Mesenchymal stem cell (in vitro differentiated cells and primary cell): Measurements from ENCODE around the gene DNAJB6.
A peak's percentile ranks its signal among the peaks of the same experiment; 100 is the strongest.

Experiments
- DNase-seq: peaks from one replicate; pipeline ENCODE4 v3.0.0-alpha.2; 2013
- H2AFZ ChIP-seq: one replicate; pipeline ENCODE4 v1.6.1; 2013; ENCODE audit warnings: low read depth, mild to moderate bottlenecking, control low read depth, inconsistent platforms, low read length, moderate library complexity
- H2AK5ac ChIP-seq: 2 replicates; pipeline ENCODE4 v1.6.1; 2013; ENCODE audit warnings: low read length, moderate library complexity, mild to moderate bottlenecking, inconsistent platforms; ENCODE audit not compliant: severe bottlenecking
- H2BK120ac ChIP-seq: one replicate; pipeline ENCODE4 v1.6.1; 2013; ENCODE audit warnings: low read depth, mild to moderate bottlenecking, inconsistent platforms, low read length, moderate library complexity
- H2BK12ac ChIP-seq, 2 experiments: one replicate each; pipeline ENCODE4 v1.6.1; 2013; ENCODE audit warnings: inconsistent platforms in 2 of 2, low read length in 2 of 2, mild to moderate bottlenecking in 2 of 2, moderate library complexity in 2 of 2, control low read depth in 1 of 2
- H2BK15ac ChIP-seq: one replicate; pipeline ENCODE4 v1.6.1; 2013; ENCODE audit warnings: mild to moderate bottlenecking, low read depth, inconsistent platforms; ENCODE audit not compliant: poor library complexity, severe bottlenecking
- H2BK5ac ChIP-seq: 2 replicates; pipeline ENCODE4 v1.6.1; 2013; ENCODE audit warnings: low read depth, mild to moderate bottlenecking, low read length, control low read depth, inconsistent platforms; ENCODE audit not compliant: poor library complexity, severe bottlenecking
- H3K14ac ChIP-seq, 2 experiments: one replicate each; pipeline ENCODE4 v1.6.1; 2013; ENCODE audit warnings: inconsistent platforms in 2 of 2, low read length in 2 of 2, control low read depth in 1 of 2, mild to moderate bottlenecking in 1 of 2, moderate library complexity in 1 of 2
- H3K18ac ChIP-seq, 2 experiments: one replicate each; pipeline ENCODE4 v1.6.1; 2013; ENCODE audit warnings: inconsistent platforms in 2 of 2, low read length in 2 of 2, control low read depth in 1 of 2, low read depth in 1 of 2, mild to moderate bottlenecking in 1 of 2
- H3K23ac ChIP-seq, 2 experiments: one replicate each; pipeline ENCODE4 v1.6.1; 2013; ENCODE audit warnings: inconsistent platforms in 2 of 2, low read length in 2 of 2, mild to moderate bottlenecking in 2 of 2, moderate library complexity in 2 of 2, control low read depth in 1 of 2
- H3K27ac ChIP-seq: 2 replicates; pipeline ENCODE4 v1.5.1; 2013; ENCODE audit warnings: mild to moderate bottlenecking, moderate library complexity, low read length, control low read depth, inconsistent platforms; ENCODE audit not compliant: poor library complexity, severe bottlenecking
- H3K27me3 ChIP-seq, 2 experiments: 2 replicates each; pipeline versions ENCODE4 v1.6.1 to v1.7.0; 2013; ENCODE audit warnings: low read length in 2 of 2, mild to moderate bottlenecking in 2 of 2, moderate library complexity in 2 of 2, control low read depth in 1 of 2, inconsistent platforms in 1 of 2; ENCODE audit not compliant: control insufficient read depth in 1 of 2, insufficient read depth in 1 of 2
- H3K36me3 ChIP-seq, 2 experiments: 2 replicates each; pipeline versions ENCODE4 v1.6.1 to v1.7.0; 2013; ENCODE audit warnings: low read length in 2 of 2, control low read depth in 1 of 2, inconsistent platforms in 1 of 2, low read depth in 1 of 2, mild to moderate bottlenecking in 1 of 2; ENCODE audit not compliant: insufficient read depth in 2 of 2, control insufficient read depth in 1 of 2
- H3K4ac ChIP-seq, 2 experiments: one replicate each; pipeline ENCODE4 v1.6.1; 2013; ENCODE audit warnings: inconsistent platforms in 2 of 2, low read length in 2 of 2, mild to moderate bottlenecking in 2 of 2, moderate library complexity in 2 of 2, control low read depth in 1 of 2, low read depth in 1 of 2
- H3K4me1 ChIP-seq: 2 replicates; pipeline ENCODE4 v1.6.1; 2013; ENCODE audit warnings: low read depth, low read length, control low read depth; ENCODE audit not compliant: control insufficient read depth, insufficient read depth
- H3K4me2 ChIP-seq: 2 replicates; pipeline ENCODE4 v1.6.1; 2013; ENCODE audit warnings: low read length, mild to moderate bottlenecking, inconsistent platforms; ENCODE audit not compliant: poor library complexity, severe bottlenecking
- H3K4me3 ChIP-seq, 2 experiments: 2 replicates each; pipeline versions ENCODE4 v1.5.1 to v1.7.0; 2013; ENCODE audit warnings: low read length in 2 of 2, mild to moderate bottlenecking in 2 of 2, control low read depth in 1 of 2, low read depth in 1 of 2; ENCODE audit not compliant: insufficient read depth in 1 of 2
- H3K79me1 ChIP-seq: replicated peaks from 2 replicates; pipeline ENCODE4 v1.6.1; 2013; ENCODE audit warnings: mild to moderate bottlenecking, control low read depth, low read length, inconsistent platforms; ENCODE audit not compliant: poor library complexity, severe bottlenecking
- H3K9ac ChIP-seq: 2 replicates; pipeline ENCODE4 v1.7.0; 2013; ENCODE audit warnings: mild to moderate bottlenecking, low read length, moderate library complexity
- H3K9me3 ChIP-seq: 2 replicates; pipeline ENCODE4 v1.7.0; 2013; ENCODE audit warnings: mild to moderate bottlenecking, low read length; ENCODE audit not compliant: control insufficient read depth
- H4K8ac ChIP-seq: one replicate; pipeline ENCODE4 v1.6.1; 2013; ENCODE audit warnings: inconsistent platforms, mild to moderate bottlenecking, low read length, moderate library complexity
- H4K91ac ChIP-seq: one replicate; pipeline ENCODE4 v1.6.1; 2013; ENCODE audit warnings: mild to moderate bottlenecking, low read length, inconsistent platforms
- WGBS: methylation state at CpG from one replicate; pipeline ENCODE4 v1.1.7; 2013; ENCODE audit warnings: mixed read lengths; 5-methylcytosine and 5-hydroxymethylcytosine counted together

DNAJB6 gene

DNA sequence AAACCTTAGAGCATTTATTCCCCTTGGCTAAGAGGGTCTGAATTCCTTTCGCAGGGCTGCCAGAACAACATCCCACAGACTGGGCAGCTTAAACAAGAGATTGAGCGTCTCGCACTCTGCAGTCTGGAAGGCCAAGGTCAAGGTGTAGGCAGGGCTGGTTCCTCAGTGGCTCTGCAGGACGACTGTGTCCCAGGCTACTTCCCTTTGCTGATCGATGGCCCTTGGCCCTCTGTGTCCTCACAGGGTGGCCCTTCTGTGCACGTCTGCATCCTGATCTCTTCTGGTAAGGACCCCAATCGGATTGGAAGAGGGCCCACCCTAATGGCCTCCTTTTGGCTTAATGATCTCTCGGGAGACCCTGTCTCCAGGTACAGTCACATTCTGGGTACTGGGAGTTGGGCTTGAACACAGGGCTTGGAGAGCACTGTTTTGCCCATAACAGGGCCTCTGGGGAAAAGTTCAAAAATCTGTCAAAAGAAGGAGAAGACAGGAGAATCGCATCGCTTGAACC is 35.1 kb upstream of the DNAJB6 start:
- WGBS = 89% methylated on average over 10 of the region's 10 CpGs

DNA sequence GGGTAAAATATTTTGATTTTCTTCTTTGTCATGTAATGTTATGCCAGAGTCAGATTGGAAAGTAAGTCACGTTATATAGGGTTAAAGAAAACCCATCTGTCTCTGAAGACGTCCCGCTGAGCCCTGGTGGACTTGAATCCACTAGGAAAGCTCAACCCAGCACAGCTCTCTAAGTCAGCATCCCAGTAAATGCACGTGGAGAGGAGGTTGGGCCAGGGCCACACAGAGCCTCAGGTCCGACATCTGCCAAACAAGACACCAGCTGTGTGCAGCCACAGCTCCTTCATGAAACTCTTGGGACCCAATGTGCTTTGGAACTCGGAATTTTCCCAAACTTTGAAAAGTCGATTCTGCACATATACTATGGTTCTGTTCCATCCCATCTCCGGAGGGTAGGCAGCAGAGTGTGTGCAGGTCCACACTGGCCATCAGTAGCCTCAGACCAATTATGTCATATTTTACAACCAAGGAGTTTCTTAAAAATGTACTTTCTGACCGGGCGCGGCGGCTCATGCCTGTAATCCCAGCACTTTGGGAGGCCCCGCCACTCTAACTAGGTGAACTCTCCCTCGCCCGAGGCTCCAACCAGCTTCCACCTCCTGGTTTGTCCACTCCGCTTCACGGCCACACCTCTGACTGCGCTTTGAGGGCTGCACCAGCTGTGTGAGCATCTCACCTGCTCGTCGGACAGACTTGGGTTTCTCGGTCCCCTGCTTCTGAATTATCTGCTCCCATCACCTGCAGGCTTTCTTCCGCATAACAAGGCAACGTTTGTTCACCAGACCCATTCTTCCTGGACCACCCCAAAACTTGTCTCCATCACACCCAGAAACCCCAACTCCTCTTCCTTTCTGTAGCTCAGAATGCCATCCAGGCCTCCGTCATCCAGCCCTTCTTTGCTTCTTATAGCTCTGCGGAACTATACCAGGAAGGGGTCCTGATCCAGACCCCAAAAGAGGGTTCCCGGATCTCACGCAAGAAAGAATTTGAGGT is 29.7 kb upstream of the DNAJB6 start:
- peak overlapping the region; percentile 46 for H2AK5ac ChIP-seq
- no peak overlapping the region for H3K14ac ChIP-seq
- no peak overlapping the region for H3K23ac ChIP-seq
- H3K9ac ChIP-seq = no peak overlapping the region
- H2BK120ac ChIP-seq = no peak overlapping the region
- H2AFZ ChIP-seq = no peak overlapping the region
- H3K4me3 ChIP-seq = no peak overlapping the region
- no peaks in the 10 kb centered on the region for H3K36me3 ChIP-seq
- H3K4ac ChIP-seq = no peak overlapping the region
- no peaks in the 10 kb centered on the region for H3K79me1 ChIP-seq
- no peak overlapping the region for H3K4me2 ChIP-seq
- peak overlapping the region; percentile 10 for H4K8ac ChIP-seq
- H3K27me3 ChIP-seq = no peaks in the 10 kb centered on the region
- H3K4me1 ChIP-seq = peaks cover 23% of the 10 kb centered on the region
- H3K27ac ChIP-seq = no peak overlapping the region
- DNase-seq = no peak
- H4K91ac ChIP-seq = no peak overlapping the region
- H2BK15ac ChIP-seq = no peak overlapping the region
- H2BK5ac ChIP-seq = no peak overlapping the region
- H3K18ac ChIP-seq = no peak overlapping the region
- WGBS = 87% methylated on average over 27 of the region's 27 CpGs
- H2BK12ac ChIP-seq = no peak overlapping the region
- no peaks in the 10 kb centered on the region for H3K9me3 ChIP-seq

More for the DNA sequence above, 35.1 kb upstream of the DNAJB6 start:
- no peaks in the 10 kb centered on the region for H3K9me3 ChIP-seq
- no peak overlapping the region for H4K8ac ChIP-seq
- H3K4me2 ChIP-seq = no peak overlapping the region
- H3K9ac ChIP-seq = no peak overlapping the region
- H3K4me3 ChIP-seq = no peak overlapping the region
- DNase-seq = no peak
- H3K23ac ChIP-seq = no peak overlapping the region
- no peak overlapping the region for H4K91ac ChIP-seq
- no peaks in the 10 kb centered on the region for H3K79me1 ChIP-seq
- no peaks in the 10 kb centered on the region for H3K27me3 ChIP-seq
- H2BK15ac ChIP-seq = no peak overlapping the region
- H3K14ac ChIP-seq = peak overlapping the region in 1 of 2 experiments; percentile 68
- H3K18ac ChIP-seq = no peak overlapping the region
- H2BK12ac ChIP-seq = no peak overlapping the region
- H2AK5ac ChIP-seq = peak overlapping the region; percentile 83
- no peak overlapping the region for H3K4ac ChIP-seq
- H2AFZ ChIP-seq = no peak overlapping the region
- no peak overlapping the region for H3K27ac ChIP-seq
- H2BK5ac ChIP-seq = no peak overlapping the region
- H3K4me1 ChIP-seq = peaks cover 23% of the 10 kb centered on the region
- peaks cover 0 to 8% of the 10 kb centered on the region in 2 experiments for H3K36me3 ChIP-seq
- no peak overlapping the region for H2BK120ac ChIP-seq

DNA sequence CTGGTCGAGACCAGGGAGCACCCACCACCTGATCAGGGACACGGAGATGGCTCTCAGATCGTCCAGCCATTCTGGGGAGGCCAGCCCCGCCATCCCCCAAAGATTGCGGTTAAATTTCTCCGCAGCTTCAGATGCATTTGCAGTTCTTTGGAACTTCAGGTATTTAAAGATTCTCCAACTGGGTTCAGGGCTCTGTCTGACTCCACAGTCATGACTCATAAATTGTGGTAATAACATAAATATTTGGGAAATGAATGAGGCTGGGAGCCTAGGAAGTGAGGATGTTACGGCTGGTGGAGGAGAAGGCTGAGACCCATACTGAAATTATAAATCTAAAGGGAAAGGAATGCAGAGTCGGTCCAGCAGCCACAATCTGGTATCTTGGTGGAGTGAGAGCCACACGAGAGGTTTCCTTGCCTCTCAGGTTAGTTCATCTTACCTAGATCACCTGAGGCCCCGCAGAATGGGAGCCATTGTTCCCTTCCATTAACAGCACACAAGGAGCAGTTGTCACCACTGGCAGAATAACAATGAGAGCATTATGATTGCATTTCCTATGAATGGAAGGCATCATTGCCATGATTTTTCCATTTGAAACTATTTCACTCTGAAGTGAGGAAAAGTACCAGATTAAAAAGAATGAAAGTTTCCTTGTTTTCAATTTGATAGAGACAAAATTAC is 26.7 kb upstream of the DNAJB6 start:
- no peak overlapping the region for H4K91ac ChIP-seq
- H3K23ac ChIP-seq = no peak overlapping the region
- H3K79me1 ChIP-seq = no peaks in the 10 kb centered on the region
- H3K27me3 ChIP-seq = no peaks in the 10 kb centered on the region
- H2BK5ac ChIP-seq = peak overlapping the region; percentile 99
- H3K9me3 ChIP-seq = no peaks in the 10 kb centered on the region
- peak overlapping the region; percentile 96 for H2AK5ac ChIP-seq
- H3K14ac ChIP-seq = no peak overlapping the region
- peak overlapping the region; percentile 43 for H3K4me2 ChIP-seq
- H2BK120ac ChIP-seq = peak overlapping the region; percentile 12
- H2BK15ac ChIP-seq = no peak overlapping the region
- H3K4me3 ChIP-seq = peak overlapping the region in 1 of 2 experiments; percentile 54
- peak overlapping the region; percentile 75 to 78 for H2BK12ac ChIP-seq
- H3K27ac ChIP-seq = peak overlapping the region; percentile 100
- H3K4me1 ChIP-seq = peaks cover 21% of the 10 kb centered on the region
- H3K18ac ChIP-seq = peak overlapping the region in 1 of 2 experiments; percentile 93
- peak overlapping the region; percentile 19 for H4K8ac ChIP-seq
- peak overlapping the region; percentile 55 for H3K9ac ChIP-seq
- H3K4ac ChIP-seq = no peak overlapping the region
- peak; percentile 89 for DNase-seq
- H3K36me3 ChIP-seq = no peaks in the 10 kb centered on the region
- H2AFZ ChIP-seq = no peak overlapping the region
- 6% methylated on average over 10 of the region's 10 CpGs for WGBS
